Central memory CD4-positive, alpha-beta T cell (primary cell): ENCODE results near the gene ATL3.
"Not testable (repeated sequence)": the region's sequence is repeated elsewhere in the genome, so short reads cannot be mapped to it uniquely, and the experiment has no call there.

Experiments used
- DNase-seq: peaks from one replicate; pipeline ENCODE4 v3.0.0; 2022

Gene ATL3

GRCh38 chr11:63586451-63587166 lies 84.6 kb downstream of the ATL3 start:
- DNase-seq, result no peak

GRCh38 chr11:63583357-63583677 lies 87.9 kb downstream of the ATL3 start:
- no peak for DNase-seq

DNA sequence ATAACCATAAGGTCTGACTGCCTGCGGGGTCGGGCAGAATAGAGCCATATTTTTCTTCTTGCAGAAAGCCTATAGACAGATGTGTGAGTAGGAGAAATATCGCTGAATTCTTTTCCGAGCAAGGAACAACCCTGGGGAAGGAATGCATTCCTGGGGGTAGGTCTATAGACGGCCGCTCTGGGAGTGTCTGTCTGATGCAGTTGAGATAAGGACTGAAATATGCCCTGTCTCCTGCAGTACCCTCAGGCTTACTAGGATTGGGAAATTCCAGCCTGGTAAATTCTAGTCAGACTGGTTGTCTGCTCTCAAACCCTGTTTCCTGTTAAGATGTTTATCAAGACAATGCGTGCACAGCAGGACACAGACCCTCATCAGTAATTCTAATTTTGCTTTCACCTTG lies 90.0 kb downstream of the ATL3 start:
- not testable (repeated sequence) for DNase-seq

DNA sequence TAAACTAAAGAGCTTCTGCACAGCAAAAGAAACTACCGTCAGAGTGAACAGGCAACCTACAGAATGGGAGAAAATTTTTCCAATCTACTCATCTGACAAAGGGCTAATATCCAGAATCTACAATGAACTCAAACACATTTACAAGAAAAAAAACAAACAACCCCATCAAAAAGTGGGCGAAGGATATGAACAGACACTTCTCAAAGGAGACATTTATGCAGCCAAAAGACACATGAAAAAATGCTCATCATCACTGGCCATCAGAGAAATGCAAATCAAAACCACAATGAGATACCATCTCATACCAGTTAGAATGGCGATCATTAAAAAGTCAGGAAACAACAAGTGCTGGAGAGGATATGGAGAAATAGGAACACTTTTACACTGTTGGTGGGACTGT lies 92.3 kb downstream of the ATL3 start:
- not testable (repeated sequence) for DNase-seq

DNA sequence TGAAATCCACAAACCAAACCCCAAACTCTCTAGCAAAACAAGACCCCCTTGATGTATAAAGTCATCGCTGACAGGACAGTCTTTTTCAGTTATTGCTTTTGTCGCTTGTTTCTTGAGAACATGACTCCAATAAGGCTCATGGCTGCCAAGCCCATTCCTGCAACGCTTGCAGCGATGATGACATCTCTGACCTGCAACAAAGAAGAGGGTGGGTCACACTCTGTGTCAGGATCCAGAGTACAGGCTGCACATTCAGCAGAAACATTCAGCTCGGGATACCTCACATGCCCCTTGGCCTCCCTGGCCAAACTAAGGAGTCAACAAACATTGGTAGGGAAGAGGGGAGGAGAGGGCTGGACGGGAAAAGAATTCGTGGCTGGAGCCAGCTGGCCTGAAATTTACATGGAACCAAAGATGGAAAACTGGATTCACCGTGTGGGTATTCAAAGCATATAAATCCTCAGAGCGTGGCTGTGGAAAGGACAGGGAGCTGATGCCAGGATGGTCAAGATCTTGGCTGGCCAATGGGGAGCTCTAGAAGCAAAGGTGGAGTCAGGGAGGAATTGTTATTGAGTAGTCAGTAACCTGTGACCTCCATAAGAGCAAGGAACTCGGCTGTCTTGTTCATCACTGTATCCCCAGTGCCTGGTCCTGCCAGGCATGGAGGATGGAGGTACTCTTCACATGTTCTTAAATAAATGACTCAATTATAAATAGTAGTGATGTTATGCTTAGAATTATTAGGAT lies 96.1 kb downstream of the ATL3 start:
- no peak for DNase-seq
